GM12892 (cell line): ENCODE data around the gene MCMBP.

Experiments used
- POLR2AphosphoS5 ChIP-seq: IDR thresholded peaks from 2 replicates; pipeline ENCODE4 v1.6.1; 2011; ENCODE audit warnings: low read depth, low read length, control low read depth
- TAF1 ChIP-seq: IDR thresholded peaks from 2 replicates; pipeline ENCODE4 v1.6.1; 2011; ENCODE audit warnings: low read depth, mild to moderate bottlenecking, control low read depth, low read length, borderline replicate concordance

DNA sequence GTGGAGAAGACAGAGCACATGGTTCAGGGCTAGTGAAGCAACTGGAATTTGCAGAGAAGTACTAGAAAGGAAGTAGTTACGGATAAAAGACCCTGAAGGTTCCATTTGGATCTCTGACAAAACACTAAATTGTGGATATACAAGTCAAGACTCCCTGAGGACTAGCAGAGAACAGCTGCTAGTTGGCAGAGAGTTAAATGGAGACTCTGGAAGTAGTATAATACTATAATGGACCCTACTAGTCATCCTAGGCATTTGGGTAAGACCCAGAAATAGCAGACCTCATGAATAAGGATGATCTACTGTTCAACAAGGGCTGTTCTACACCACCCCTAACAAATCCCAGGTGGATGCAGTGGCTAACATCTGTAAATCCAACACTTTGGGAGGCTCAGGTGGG lies 19.1 kb downstream of the MCMBP start:
- TF ChIP-seq TAF1 (no peak), POLR2AphosphoS5 (no peak)
